Hepatocyte (in vitro differentiated cells): ENCODE data around the gene SH3RF1. TPM values are rescaled to one million over a fixed set of nuclear protein-coding genes. Genes with fewer than 3 reads are reported as not detected.
A peak's percentile ranks its signal among the peaks of the same experiment; 100 is the strongest.

ENCODE experiments used
- DNase-seq: peaks from one replicate; pipeline ENCODE4 v3.0.0-alpha.2; 2016; ENCODE audit warnings: low spot score
- H2AFZ ChIP-seq: fragments of 200-600 bp; sonication (generic); 2 replicates; pipeline ENCODE4 v1.6.0; 2016; ENCODE audit warnings: antibody characterized with exemption, mild to moderate bottlenecking
- H3K27ac ChIP-seq: fragments of 200-600 bp; sonication (generic); 2 replicates; pipeline ENCODE4 v1.5.1; 2016; ENCODE audit warnings: mild to moderate bottlenecking
- H3K27me3 ChIP-seq: fragments of 200-600 bp; sonication (generic); 2 replicates; pipeline ENCODE4 v1.6.1; 2016
- H3K36me3 ChIP-seq: fragments of 200-600 bp; sonication (generic); replicated peaks from 2 replicates; pipeline ENCODE4 v1.5.1; 2016; ENCODE audit warnings: low read depth; ENCODE audit not compliant: insufficient read depth
- H3K4me1 ChIP-seq: fragments of 200-600 bp; sonication (generic); 2 replicates; pipeline ENCODE4 v1.5.1; 2016; ENCODE audit warnings: mild to moderate bottlenecking, moderate library complexity; ENCODE audit not compliant: insufficient read depth
- H3K4me2 ChIP-seq: fragments of 200-600 bp; sonication (generic); 2 replicates; pipeline ENCODE4 v1.6.0; 2016
- H3K4me3 ChIP-seq: fragments of 200-600 bp; sonication (generic); 2 replicates; pipeline ENCODE4 v1.5.1; 2016; ENCODE audit warnings: mild to moderate bottlenecking
- H3K79me2 ChIP-seq: fragments of 200-600 bp; sonication (generic); 2 replicates; pipeline ENCODE4 v1.6.0; 2017; ENCODE audit warnings: mild to moderate bottlenecking
- H3K9me2 ChIP-seq: fragments of 200-600 bp; sonication (generic); replicated peaks from 2 replicates; pipeline ENCODE4 v1.6.0; 2017; ENCODE audit warnings: mild to moderate bottlenecking; ENCODE audit not compliant: insufficient read depth
- H3K9me3 ChIP-seq: fragments of 200-600 bp; sonication (generic); 2 replicates; pipeline ENCODE4 v1.5.1; 2016; ENCODE audit warnings: low read depth, mild to moderate bottlenecking
- H4K20me1 ChIP-seq: fragments of 200-600 bp; sonication (generic); 2 replicates; pipeline ENCODE4 v1.6.0; 2016; ENCODE audit warnings: mild to moderate bottlenecking; ENCODE audit not compliant: insufficient read depth, poor library complexity, severe bottlenecking
- CTCF ChIP-seq: fragments of 200-600 bp; sonication (generic); IDR thresholded peaks from 2 replicates; pipeline ENCODE4 v1.5.1; 2016; ENCODE audit warnings: antibody characterized with exemption, mild to moderate bottlenecking; ENCODE audit not compliant: poor library complexity
- EZH2 ChIP-seq: fragments of 200-600 bp; sonication (generic); IDR thresholded peaks from 2 replicates; pipeline ENCODE4 v1.6.1; 2016; ENCODE audit warnings: antibody characterized with exemption, mild to moderate bottlenecking, borderline replicate concordance
- EZH2phosphoT487 ChIP-seq: fragments of 200-600 bp; sonication (generic); IDR thresholded peaks from one replicate; pipeline ENCODE4 v1.6.1; 2018; ENCODE audit warnings: antibody characterized with exemption, mild to moderate bottlenecking, low read depth, moderate library complexity; ENCODE audit not compliant: unreplicated experiment, severe bottlenecking
- WGBS: methylation state at CpG from one replicate; pipeline ENCODE4 v1.1.6; 2016; ENCODE audit warnings: low lambda C conversion rate; ENCODE audit errors: missing lambda C conversion rate; 5-methylcytosine and 5-hydroxymethylcytosine counted together
- polyA plus RNA-seq: library from polyadenylated mRNA; unstranded; fragments of >200 nt; fragmentation: Nextera tagmentation; extraction: Ambion mirVana; gene quantifications from 2 replicates; pipeline ENCODE4 v1.2.1, GENCODE V29; 2016
- total RNA-seq: library from RNA; depleted of rRNA; stranded (reverse); fragments of >200 nt; gene quantifications from 2 replicates; pipeline ENCODE4 v1.2.3, GENCODE V29; 2014

The SH3RF1 gene
- total and polyA plus RNA-seq, 2 experiments from 2014 or later: 15.5 to 16.4 TPM

- 1% methylated on average over 51 of the region's 62 CpGs for WGBS
- Histone ChIP-seq H3K4me1 (peaks cover 23% of the 10 kb centered on the region), H3K4me2 (peak overlapping the region; percentile 83), H3K9me2 (no peaks in the 10 kb centered on the region), H2AFZ (peak overlapping the region; percentile 78), H3K36me3 (no peaks in the 10 kb centered on the region), H4K20me1 (peaks cover 14% of the 10 kb centered on the region), H3K27me3 (no peaks in the 10 kb centered on the region), H3K9me3 (no peaks in the 10 kb centered on the region), H3K79me2 (peaks cover 42% of the 10 kb centered on the region), H3K27ac (peak overlapping the region; percentile 94), H3K4me3 (peak overlapping the region; percentile 90)
- TF ChIP-seq EZH2 (no peak), CTCF (peak; percentile 26)
- peak; percentile 78 for DNase-seq
Measured at GRCh38 chr4:169269916-169270809, 593 bp downstream of the SH3RF1 start.

- peak overlapping the region; percentile 78 for H2AFZ ChIP-seq
- peak; percentile 54 for DNase-seq
- no peaks in the 10 kb centered on the region for H3K36me3 ChIP-seq
- H3K4me1 ChIP-seq: peaks cover 23% of the 10 kb centered on the region
- 33% methylated on average over 13 of the region's 13 CpGs for WGBS
- peaks cover 52% of the 10 kb centered on the region for H3K79me2 ChIP-seq
- H3K4me2 ChIP-seq: peak overlapping the region; percentile 83
- H4K20me1 ChIP-seq: peaks cover 14% of the 10 kb centered on the region
- H3K4me3 ChIP-seq: peak overlapping the region; percentile 90
- H3K27ac ChIP-seq: peak overlapping the region; percentile 94
- H3K9me3 ChIP-seq: no peaks in the 10 kb centered on the region
- H3K9me2 ChIP-seq: no peaks in the 10 kb centered on the region
- no peaks in the 10 kb centered on the region for H3K27me3 ChIP-seq
- TF ChIP-seq EZH2phosphoT487: no peak
- TF ChIP-seq EZH2: no peak
- no peak for TF ChIP-seq CTCF
Measured at GRCh38 chr4:169268951-169269760, 1.6 kb downstream of the SH3RF1 start.

GRCh38 chr4:169267070-169267469 lies 3.7 kb downstream of the SH3RF1 start:
- no peaks in the 10 kb centered on the region for H3K36me3 ChIP-seq
- peak overlapping the region; percentile 83 for H3K4me2 ChIP-seq
- no peak for DNase-seq
- H2AFZ ChIP-seq: no peak overlapping the region
- no peaks in the 10 kb centered on the region for H3K9me2 ChIP-seq
- TF ChIP-seq CTCF: no peak
- no peak for TF ChIP-seq EZH2
- no peak for TF ChIP-seq EZH2phosphoT487
- H3K27ac ChIP-seq: peak overlapping the region; percentile 94
- WGBS: 16% methylated on average over 1 of the region's 1 CpG
- no peak overlapping the region for H3K4me3 ChIP-seq
- H3K9me3 ChIP-seq: no peaks in the 10 kb centered on the region
- peaks cover 14% of the 10 kb centered on the region for H4K20me1 ChIP-seq
- H3K27me3 ChIP-seq: no peaks in the 10 kb centered on the region
- H3K4me1 ChIP-seq: peaks cover 19% of the 10 kb centered on the region
- H3K79me2 ChIP-seq: peaks cover 73% of the 10 kb centered on the region
